ENCODE results near the gene ANGPTL2.

The ANGPTL2 gene

GRCh38 chr9:127096208-127096607, 26.2 kb downstream of the ANGPTL2 start:
- H3K4me3 ChIP-seq (replicated peaks; ENCODE audit: low read depth, low read length) = no peak overlapping the region
- TF ChIP-seq CTCF (IDR thresholded peaks at IDR 0.05; ENCODE audit: low read length, missing control alignments) = no peak
- DNase-seq (ENCODE audit: low read depth) = peak; percentile 61

- H3K4me3 ChIP-seq (replicated peaks; ENCODE audit: low read depth, low read length) = no peak overlapping the region
- no peak for DNase-seq (ENCODE audit: low read depth)
- TF ChIP-seq CTCF (IDR thresholded peaks at IDR 0.05; ENCODE audit: low read length, missing control alignments) = no peak
Measured at GRCh38 chr9:127095411-127095810, 27.0 kb downstream of the ANGPTL2 start.

GRCh38 chr9:127093319-127094020, 29.0 kb downstream of the ANGPTL2 start:
- TF ChIP-seq CTCF (IDR thresholded peaks at IDR 0.05; ENCODE audit: low read length, missing control alignments) = no peak
- DNase-seq (ENCODE audit: low read depth) = no peak
- H3K4me3 ChIP-seq (replicated peaks; ENCODE audit: low read depth, low read length) = no peak overlapping the region

GRCh38 chr9:127092041-127092608, 30.3 kb downstream of the ANGPTL2 start:
- H3K4me3 ChIP-seq (replicated peaks; ENCODE audit: low read depth, low read length) = no peak overlapping the region
- no peak for TF ChIP-seq CTCF (IDR thresholded peaks at IDR 0.05; ENCODE audit: low read length, missing control alignments)
- no peak for DNase-seq (ENCODE audit: low read depth)

- DNase-seq (ENCODE audit: low read depth) = no peak
- TF ChIP-seq CTCF (IDR thresholded peaks at IDR 0.05; ENCODE audit: low read length, missing control alignments) = no peak
- no peak overlapping the region for H3K4me3 ChIP-seq (replicated peaks; ENCODE audit: low read depth, low read length)
Measured at GRCh38 chr9:127091526-127091925, 30.9 kb downstream of the ANGPTL2 start.

GRCh38 chr9:127090341-127090985, 32.0 kb downstream of the ANGPTL2 start:
- no peak for DNase-seq (ENCODE audit: low read depth)
- no peak overlapping the region for H3K4me3 ChIP-seq (replicated peaks; ENCODE audit: low read depth, low read length)
- no peak for TF ChIP-seq CTCF (IDR thresholded peaks at IDR 0.05; ENCODE audit: low read length, missing control alignments)

Measured in fibroblast of pulmonary artery (primary cell).